ENCODE data around the gene ELF2.
"Not testable (repeated sequence)": the region's sequence is repeated elsewhere in the genome, so short reads cannot be mapped to it uniquely, and the experiment has no call there.

Gene ELF2

DNA sequence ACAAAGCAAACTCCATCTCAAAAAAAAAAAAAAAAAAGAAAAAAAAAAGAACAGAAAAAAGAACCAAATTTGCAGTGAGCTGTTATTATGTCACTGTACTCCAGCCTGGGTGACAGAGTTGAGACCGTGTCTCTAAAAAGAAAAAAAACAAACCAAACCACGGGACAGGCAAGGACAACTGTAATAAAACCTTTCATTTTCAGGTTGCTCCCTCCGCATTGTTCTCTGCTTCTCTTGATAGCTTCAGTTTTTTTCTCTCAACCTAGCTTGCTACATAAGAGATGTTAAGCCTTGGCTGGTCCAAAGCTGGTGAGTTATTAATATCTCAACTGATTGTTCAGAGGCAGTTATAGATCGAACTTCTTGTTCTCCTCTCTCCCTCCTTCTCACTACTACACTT lies 23.1 kb upstream of the ELF2 start:
- no peak for ATAC-seq
- no peak for TF ChIP-seq BACH2 (CRISPR knock-in tag; IDR thresholded peaks at IDR 0.05; ENCODE audit: borderline replicate concordance)
- TF ChIP-seq, protein P1, sequence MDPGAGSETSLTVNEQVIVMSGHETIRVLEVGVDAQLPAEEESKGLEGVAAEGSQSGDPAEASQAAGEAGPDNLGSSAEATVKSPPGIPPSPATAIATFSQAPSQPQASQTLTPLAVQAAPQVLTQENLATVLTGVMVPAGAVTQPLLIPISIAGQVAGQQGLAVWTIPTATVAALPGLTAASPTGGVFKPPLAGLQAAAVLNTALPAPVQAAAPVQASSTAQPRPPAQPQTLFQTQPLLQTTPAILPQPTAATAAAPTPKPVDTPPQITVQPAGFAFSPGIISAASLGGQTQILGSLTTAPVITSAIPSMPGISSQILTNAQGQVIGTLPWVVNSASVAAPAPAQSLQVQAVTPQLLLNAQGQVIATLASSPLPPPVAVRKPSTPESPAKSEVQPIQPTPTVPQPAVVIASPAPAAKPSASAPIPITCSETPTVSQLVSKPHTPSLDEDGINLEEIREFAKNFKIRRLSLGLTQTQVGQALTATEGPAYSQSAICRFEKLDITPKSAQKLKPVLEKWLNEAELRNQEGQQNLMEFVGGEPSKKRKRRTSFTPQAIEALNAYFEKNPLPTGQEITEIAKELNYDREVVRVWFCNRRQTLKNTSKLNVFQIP (CRISPR knock-in tag; IDR thresholded peaks at IDR 0.05; ENCODE audit: borderline replicate concordance, low read depth) = no peak
- TF ChIP-seq RARB (CRISPR knock-in tag; IDR thresholded peaks at IDR 0.05) = no peak
- TF ChIP-seq PPARA (CRISPR knock-in tag; IDR thresholded peaks at IDR 0.05; ENCODE audit: borderline replicate concordance) = no peak
- no peak for TF ChIP-seq ZNF565 (CRISPR knock-in tag; conservative IDR thresholded peaks at IDR 0.05; ENCODE audit: low read depth)
- TF ChIP-seq ZNF8 (CRISPR knock-in tag; IDR thresholded peaks at IDR 0.05) = no peak
- no peak for TF ChIP-seq ISL1 (CRISPR knock-in tag; IDR thresholded peaks at IDR 0.05)
- no peak for TF ChIP-seq TOX (CRISPR knock-in tag; IDR thresholded peaks at IDR 0.05; ENCODE audit: borderline replicate concordance)
- no peak for TF ChIP-seq OSR1 (CRISPR knock-in tag; IDR thresholded peaks at IDR 0.05)
- no peak for TF ChIP-seq GLIS3 (CRISPR knock-in tag; IDR thresholded peaks at IDR 0.05)
- no peak for TF ChIP-seq SNAI2 (CRISPR knock-in tag; IDR thresholded peaks at IDR 0.05)
- no peak for TF ChIP-seq ZFP3 (CRISPR knock-in tag; IDR thresholded peaks at IDR 0.05)
- TF ChIP-seq ARNTL (CRISPR knock-in tag; IDR thresholded peaks at IDR 0.05; ENCODE audit: borderline replicate concordance, low read depth) = no peak

DNA sequence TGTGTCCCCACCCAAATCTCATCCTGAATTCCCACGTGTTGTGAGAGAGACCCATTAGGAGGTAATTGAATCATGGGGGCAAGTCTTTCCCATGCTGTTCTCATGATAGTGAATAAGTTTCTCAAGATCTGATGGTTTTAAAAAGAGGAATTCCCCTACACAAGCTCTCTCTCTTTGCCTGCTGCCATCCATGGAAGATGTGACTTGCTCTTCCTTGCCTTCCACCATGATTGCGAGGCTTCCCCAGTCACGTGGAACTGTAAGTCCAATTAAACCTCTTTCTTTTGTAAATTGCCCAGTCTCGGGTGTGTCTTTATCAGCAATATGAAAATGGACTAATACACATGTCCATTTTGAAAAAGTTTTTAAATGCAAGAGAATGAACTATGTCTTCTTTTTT lies 20.2 kb upstream of the ELF2 start:
- ATAC-seq = not testable (repeated sequence)

DNA sequence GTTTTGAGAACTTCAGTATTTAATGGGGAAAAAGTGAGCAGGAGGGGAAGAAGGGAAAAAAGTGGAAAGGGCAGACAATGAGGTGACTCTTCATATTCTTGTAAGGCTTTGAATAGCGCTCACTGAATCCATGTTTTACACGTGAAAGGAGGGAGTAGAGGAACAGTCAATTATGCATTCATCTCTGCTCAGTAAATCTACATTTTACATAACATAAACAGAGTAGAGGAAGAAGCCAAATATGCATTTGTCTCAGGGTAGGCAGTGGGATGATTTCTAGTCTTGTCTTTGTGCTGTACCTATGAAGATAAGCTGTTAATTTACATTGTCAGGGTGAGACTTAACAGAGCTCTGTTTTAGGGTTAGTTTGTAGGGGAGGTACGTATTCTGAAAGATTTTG lies 19.4 kb upstream of the ELF2 start:
- TF ChIP-seq SNAI2 (CRISPR knock-in tag; IDR thresholded peaks at IDR 0.05) = no peak
- no peak for TF ChIP-seq TOX (CRISPR knock-in tag; IDR thresholded peaks at IDR 0.05; ENCODE audit: borderline replicate concordance)
- TF ChIP-seq GLIS3 (CRISPR knock-in tag; IDR thresholded peaks at IDR 0.05) = no peak
- TF ChIP-seq, protein P2, sequence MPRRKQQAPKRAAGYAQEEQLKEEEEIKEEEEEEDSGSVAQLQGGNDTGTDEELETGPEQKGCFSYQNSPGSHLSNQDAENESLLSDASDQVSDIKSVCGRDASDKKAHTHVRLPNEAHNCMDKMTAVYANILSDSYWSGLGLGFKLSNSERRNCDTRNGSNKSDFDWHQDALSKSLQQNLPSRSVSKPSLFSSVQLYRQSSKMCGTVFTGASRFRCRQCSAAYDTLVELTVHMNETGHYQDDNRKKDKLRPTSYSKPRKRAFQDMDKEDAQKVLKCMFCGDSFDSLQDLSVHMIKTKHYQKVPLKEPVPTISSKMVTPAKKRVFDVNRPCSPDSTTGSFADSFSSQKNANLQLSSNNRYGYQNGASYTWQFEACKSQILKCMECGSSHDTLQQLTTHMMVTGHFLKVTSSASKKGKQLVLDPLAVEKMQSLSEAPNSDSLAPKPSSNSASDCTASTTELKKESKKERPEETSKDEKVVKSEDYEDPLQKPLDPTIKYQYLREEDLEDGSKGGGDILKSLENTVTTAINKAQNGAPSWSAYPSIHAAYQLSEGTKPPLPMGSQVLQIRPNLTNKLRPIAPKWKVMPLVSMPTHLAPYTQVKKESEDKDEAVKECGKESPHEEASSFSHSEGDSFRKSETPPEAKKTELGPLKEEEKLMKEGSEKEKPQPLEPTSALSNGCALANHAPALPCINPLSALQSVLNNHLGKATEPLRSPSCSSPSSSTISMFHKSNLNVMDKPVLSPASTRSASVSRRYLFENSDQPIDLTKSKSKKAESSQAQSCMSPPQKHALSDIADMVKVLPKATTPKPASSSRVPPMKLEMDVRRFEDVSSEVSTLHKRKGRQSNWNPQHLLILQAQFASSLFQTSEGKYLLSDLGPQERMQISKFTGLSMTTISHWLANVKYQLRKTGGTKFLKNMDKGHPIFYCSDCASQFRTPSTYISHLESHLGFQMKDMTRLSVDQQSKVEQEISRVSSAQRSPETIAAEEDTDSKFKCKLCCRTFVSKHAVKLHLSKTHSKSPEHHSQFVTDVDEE (CRISPR knock-in tag; IDR thresholded peaks at IDR 0.05) = no peak
- no peak for TF ChIP-seq OSR1 (CRISPR knock-in tag; IDR thresholded peaks at IDR 0.05)
- TF ChIP-seq, protein P3, sequence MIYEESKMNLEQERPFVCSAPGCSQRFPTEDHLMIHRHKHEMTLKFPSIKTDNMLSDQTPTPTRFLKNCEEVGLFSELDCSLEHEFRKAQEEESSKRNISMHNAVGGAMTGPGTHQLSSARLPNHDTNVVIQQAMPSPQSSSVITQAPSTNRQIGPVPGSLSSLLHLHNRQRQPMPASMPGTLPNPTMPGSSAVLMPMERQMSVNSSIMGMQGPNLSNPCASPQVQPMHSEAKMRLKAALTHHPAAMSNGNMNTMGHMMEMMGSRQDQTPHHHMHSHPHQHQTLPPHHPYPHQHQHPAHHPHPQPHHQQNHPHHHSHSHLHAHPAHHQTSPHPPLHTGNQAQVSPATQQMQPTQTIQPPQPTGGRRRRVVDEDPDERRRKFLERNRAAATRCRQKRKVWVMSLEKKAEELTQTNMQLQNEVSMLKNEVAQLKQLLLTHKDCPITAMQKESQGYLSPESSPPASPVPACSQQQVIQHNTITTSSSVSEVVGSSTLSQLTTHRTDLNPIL (CRISPR knock-in tag; IDR thresholded peaks at IDR 0.05; ENCODE audit: low read depth) = no peak
- TF ChIP-seq, protein P1 (CRISPR knock-in tag; IDR thresholded peaks at IDR 0.05; ENCODE audit: borderline replicate concordance, low read depth) = no peak
- TF ChIP-seq ZNF565 (CRISPR knock-in tag; conservative IDR thresholded peaks at IDR 0.05; ENCODE audit: low read depth) = no peak
- TF ChIP-seq ZFP30 (CRISPR knock-in tag; IDR thresholded peaks at IDR 0.05) = no peak
- no peak for TF ChIP-seq ZC3H10 (CRISPR knock-in tag; IDR thresholded peaks at IDR 0.05)
- no peak for TF ChIP-seq ZFP3 (CRISPR knock-in tag; IDR thresholded peaks at IDR 0.05)
- no peak for TF ChIP-seq ESRRG (CRISPR knock-in tag; IDR thresholded peaks at IDR 0.05)
- TF ChIP-seq ZNF8 (CRISPR knock-in tag; IDR thresholded peaks at IDR 0.05) = no peak
- no peak for TF ChIP-seq ARNTL (CRISPR knock-in tag; IDR thresholded peaks at IDR 0.05; ENCODE audit: borderline replicate concordance, low read depth)
- TF ChIP-seq, protein P4, sequence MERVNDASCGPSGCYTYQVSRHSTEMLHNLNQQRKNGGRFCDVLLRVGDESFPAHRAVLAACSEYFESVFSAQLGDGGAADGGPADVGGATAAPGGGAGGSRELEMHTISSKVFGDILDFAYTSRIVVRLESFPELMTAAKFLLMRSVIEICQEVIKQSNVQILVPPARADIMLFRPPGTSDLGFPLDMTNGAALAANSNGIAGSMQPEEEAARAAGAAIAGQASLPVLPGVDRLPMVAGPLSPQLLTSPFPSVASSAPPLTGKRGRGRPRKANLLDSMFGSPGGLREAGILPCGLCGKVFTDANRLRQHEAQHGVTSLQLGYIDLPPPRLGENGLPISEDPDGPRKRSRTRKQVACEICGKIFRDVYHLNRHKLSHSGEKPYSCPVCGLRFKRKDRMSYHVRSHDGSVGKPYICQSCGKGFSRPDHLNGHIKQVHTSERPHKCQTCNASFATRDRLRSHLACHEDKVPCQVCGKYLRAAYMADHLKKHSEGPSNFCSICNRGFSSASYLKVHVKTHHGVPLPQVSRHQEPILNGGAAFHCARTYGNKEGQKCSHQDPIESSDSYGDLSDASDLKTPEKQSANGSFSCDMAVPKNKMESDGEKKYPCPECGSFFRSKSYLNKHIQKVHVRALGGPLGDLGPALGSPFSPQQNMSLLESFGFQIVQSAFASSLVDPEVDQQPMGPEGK (CRISPR knock-in tag; IDR thresholded peaks at IDR 0.05; ENCODE audit: borderline replicate concordance) = no peak
- TF ChIP-seq, protein P5, sequence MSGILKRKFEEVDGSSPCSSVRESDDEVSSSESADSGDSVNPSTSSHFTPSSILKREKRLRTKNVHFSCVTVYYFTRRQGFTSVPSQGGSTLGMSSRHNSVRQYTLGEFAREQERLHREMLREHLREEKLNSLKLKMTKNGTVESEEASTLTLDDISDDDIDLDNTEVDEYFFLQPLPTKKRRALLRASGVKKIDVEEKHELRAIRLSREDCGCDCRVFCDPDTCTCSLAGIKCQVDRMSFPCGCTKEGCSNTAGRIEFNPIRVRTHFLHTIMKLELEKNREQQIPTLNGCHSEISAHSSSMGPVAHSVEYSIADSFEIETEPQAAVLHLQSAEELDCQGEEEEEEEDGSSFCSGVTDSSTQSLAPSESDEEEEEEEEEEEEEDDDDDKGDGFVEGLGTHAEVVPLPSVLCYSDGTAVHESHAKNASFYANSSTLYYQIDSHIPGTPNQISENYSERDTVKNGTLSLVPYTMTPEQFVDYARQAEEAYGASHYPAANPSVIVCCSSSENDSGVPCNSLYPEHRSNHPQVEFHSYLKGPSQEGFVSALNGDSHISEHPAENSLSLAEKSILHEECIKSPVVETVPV (CRISPR knock-in tag; IDR thresholded peaks at IDR 0.05) = no peak
- no peak for ATAC-seq
